GM12878 (cell line): ENCODE results near the gene ADAMTS2. TPM values are rescaled to one million over a fixed set of nuclear protein-coding genes. Genes with fewer than 3 reads are reported as not detected.

ENCODE experiments used
- ATAC-seq: fragments of 200-7000 bp; cut with Tn5 transposase; 3 replicates; pipeline ENCODE4 v1.9.1; 2020; ENCODE audit warnings: mild to moderate bottlenecking, moderate library complexity
- BruUV-seq: library from RNA; stranded (reverse); fragments of 400-500 nt; replicated peaks from 2 replicates; lab custom pipeline; 2021; lab: Mats Ljungman, UMichigan
- CTCF ChIA-PET: fragments of 300-600 bp; sonication (Branson Sonifier 250); formaldehyde crosslinking; extraction: SDS; loops from one replicate; lab custom pipeline; 2021; ENCODE audit warnings: inconsistent platforms; lab: Yijun Ruan, JAX
- POLR2A ChIA-PET: fragments of 350-600 bp; formaldehyde crosslinking; extraction: SDS; loops from one replicate; lab custom pipeline; 2021; ENCODE audit warnings: inconsistent platforms; lab: Charles Lee
- RAD21 ChIA-PET: fragments of 300-600 bp; sonication (Branson Sonifier 250); formaldehyde crosslinking; loops from one replicate; lab custom pipeline; 2023; ENCODE audit warnings: antibody characterized with exemption; ENCODE audit not compliant: unreplicated experiment; lab: Charles Lee
- SMC1A ChIA-PET: fragments of 300-600 bp; sonication (Branson Sonifier 250); formaldehyde crosslinking; loops from one replicate; lab custom pipeline; 2023; ENCODE audit not compliant: unreplicated experiment, uncharacterized antibody; lab: Charles Lee
- DNase-seq: peaks from one replicate; pipeline ENCODE4 v3.0.0-alpha.2; 2011; ENCODE audit warnings: low read depth, low spot score
- FAIRE-seq: peaks from 3 replicates; lab custom pipeline; 2011; peaks lifted over from hg19 to GRCh38; lab: Jason Lieb, UNC
- H2AFZ ChIP-seq: 2 replicates; pipeline ENCODE4 v1.6.0; 2011; ENCODE audit warnings: low read depth, low read length, control low read depth; ENCODE audit not compliant: control insufficient read depth
- H3K27ac ChIP-seq: 2 replicates; pipeline ENCODE4 v1.5.1; 2011; ENCODE audit warnings: control low read depth; ENCODE audit not compliant: control insufficient read depth, insufficient read depth
- H3K27me3 ChIP-seq, 2 experiments: replicated peaks in 1 of 2; 2 replicates each; pipeline versions ENCODE4 v1.6.0 to v1.6.1; 2011; ENCODE audit warnings: low read length in 1 of 2; ENCODE audit not compliant: control insufficient read depth in 2 of 2, insufficient read depth in 2 of 2
- H3K36me3 ChIP-seq, 2 experiments: 2 replicates each; pipeline ENCODE4 v1.5.1; 2011; ENCODE audit warnings: low read length in 1 of 2; ENCODE audit not compliant: control insufficient read depth in 2 of 2, insufficient read depth in 2 of 2
- H3K4me1 ChIP-seq: 2 replicates; pipeline ENCODE4 v1.6.1; 2011; ENCODE audit warnings: mild to moderate bottlenecking, low read length, moderate library complexity, mixed read lengths; ENCODE audit not compliant: control insufficient read depth, insufficient read depth
- H3K4me2 ChIP-seq: 2 replicates; pipeline ENCODE4 v1.6.0; 2011; ENCODE audit warnings: control low read depth; ENCODE audit not compliant: control insufficient read depth, insufficient read depth
- H3K4me3 ChIP-seq: fragments of 200-600 bp; sonication (generic); 2 replicates; pipeline ENCODE4 v1.5.1; 2016
- H3K79me2 ChIP-seq: 2 replicates; pipeline ENCODE4 v1.6.0; 2011; ENCODE audit warnings: low read length; ENCODE audit not compliant: control insufficient read depth, insufficient read depth
- H3K9ac ChIP-seq: 2 replicates; pipeline ENCODE4 v1.8.0; 2011; ENCODE audit warnings: low read length, control low read depth, mixed read lengths; ENCODE audit not compliant: control insufficient read depth, insufficient read depth
- H3K9me3 ChIP-seq: replicated peaks from 3 replicates; pipeline ENCODE4 v1.5.1; 2011; ENCODE audit warnings: mild to moderate bottlenecking, low read length; ENCODE audit not compliant: control insufficient read depth, insufficient read depth
- H4K20me1 ChIP-seq: 2 replicates; pipeline ENCODE4 v1.6.0; 2011; ENCODE audit not compliant: control insufficient read depth, insufficient read depth
- ATF3 ChIP-seq: IDR thresholded peaks from 2 replicates; pipeline ENCODE4 v1.6.1; 2011; ENCODE audit warnings: low read depth, mild to moderate bottlenecking, low read length, moderate library complexity, borderline replicate concordance; ENCODE audit errors: extremely low read depth
- ATF7 ChIP-seq: fragments of 450-650 bp; IDR thresholded peaks from 2 replicates; pipeline ENCODE4 v1.6.1; 2016; ENCODE audit warnings: low read depth, mild to moderate bottlenecking
- BRCA1 ChIP-seq: IDR thresholded peaks from 2 replicates; pipeline ENCODE4 v1.6.1; 2011; ENCODE audit warnings: low read depth, low read length, improper control_type of control experiment
- CREB1 ChIP-seq: IDR thresholded peaks from 2 replicates; pipeline ENCODE4 v1.6.1; 2012; ENCODE audit warnings: low read depth, mild to moderate bottlenecking, inconsistent platforms
- DPF2 ChIP-seq: fragments of 450-650 bp; IDR thresholded peaks from 2 replicates; pipeline ENCODE4 v1.6.1; 2017; ENCODE audit warnings: mild to moderate bottlenecking
- FOS ChIP-seq: IDR thresholded peaks from 3 replicates; pipeline ENCODE4 v1.6.1; 2011; ENCODE audit warnings: borderline replicate concordance; ENCODE audit not compliant: insufficient read length; ENCODE audit errors: extremely low read depth
- HDGF ChIP-seq: fragments of 450-650 bp; IDR thresholded peaks from 2 replicates; pipeline ENCODE4 v1.6.1; 2016; ENCODE audit warnings: antibody characterized with exemption
- HSF1 ChIP-seq: fragments of 150-350 bp; IDR thresholded peaks from 2 replicates; pipeline ENCODE4 v1.6.1; 2014; ENCODE audit warnings: mild to moderate bottlenecking, low read depth, low read length
- IRF3 ChIP-seq: fragments of 450-650 bp; IDR thresholded peaks from 2 replicates; pipeline ENCODE4 v1.6.1; 2014; ENCODE audit warnings: mild to moderate bottlenecking
- NBN ChIP-seq: fragments of 450-650 bp; IDR thresholded peaks from 2 replicates; pipeline ENCODE4 v1.6.1; 2016
- POLR2AphosphoS2 ChIP-seq: IDR thresholded peaks from 2 replicates; pipeline ENCODE4 v1.6.1; 2011; ENCODE audit warnings: low read depth, mild to moderate bottlenecking, low read length, improper control_type of control experiment, moderate library complexity
- TAF1 ChIP-seq: IDR thresholded peaks from 2 replicates; pipeline ENCODE4 v1.6.1; 2011; ENCODE audit warnings: mild to moderate bottlenecking, low read depth, low read length, borderline replicate concordance
- ZNF207 ChIP-seq: fragments of 450-650 bp; IDR thresholded peaks from 2 replicates; pipeline ENCODE4 v1.6.1; 2014; ENCODE audit warnings: antibody characterized with exemption, mild to moderate bottlenecking, borderline replicate concordance
- WGBS: methylation state at CpG from one replicate; pipeline ENCODE4 v1.1.6; 2016; ENCODE audit warnings: low lambda C conversion rate; ENCODE audit not compliant: insufficient replicate concordance, insufficient coverage; ENCODE audit errors: missing lambda C conversion rate; 5-methylcytosine and 5-hydroxymethylcytosine counted together
- in situ Hi-C: fragments of 300-500 bp; cut with MboI; formaldehyde crosslinking; loops from 9 replicates; pipeline ENCODE4 v1.14.3; 2018; ENCODE audit warnings: mixed read lengths
- intact Hi-C: fragments of 100-400 bp; cut with micrococcal nuclease; formaldehyde crosslinking; loops from one replicate; pipeline ENCODE4 v1.14.2; 2022; ENCODE audit not compliant: unreplicated experiment
- polyA plus RNA-seq, 11 experiments: library from polyadenylated mRNA; depleted of rRNA in 4 of 11; unstranded in 6 of 11; stranded (reverse) in 5 of 11; fragments of >200 nt; fragmentation: Nextera tagmentation in 4 of 11; fragmentation: Illumina TruSeq in 1 of 11; extraction: Ambion mirVana in 4 of 11; extraction: Trizol in 1 of 11; gene quantifications; 1 replicate in 1 of 11; 2 replicates in 10 of 11; pipeline versions ENCODE4 v1.2.1 to v1.2.3, GENCODE V29; 2011 to 2016; ENCODE audit warnings: inconsistent platforms in 2 of 11, missing spikeins in 2 of 11, low read depth in 1 of 11
- total RNA-seq, 4 experiments: library from RNA; depleted of rRNA in 3 of 4; stranded (reverse); fragments of >200 nt in 3 of 4; fragmentation: Illumina TruSeq in 1 of 4; extraction: Trizol in 1 of 4; gene quantifications; 2 replicates each; pipeline versions ENCODE4 v1.2.1 to v1.2.3, GENCODE V29; 2013 to 2021

ADAMTS2 gene
- total and polyA plus RNA-seq, 10 of the 15 experiments (the other 5 are each of a cell fraction or from before 2014, with no cell fraction given): 0.03 to 0.05 TPM; not detected in 8

GRCh38 chr5:179332741-179333290, 12.4 kb downstream of the ADAMTS2 start:
- no TSS peak for BruUV-seq
- Histone ChIP-seq H3K79me2 (no peaks in the 10 kb centered on the region), H3K4me3 (no peak overlapping the region), H3K4me2 (no peak overlapping the region), H3K27me3 (no peaks in the 10 kb centered on the region), H4K20me1 (no peaks in the 10 kb centered on the region), H3K9ac (no peak overlapping the region), H3K36me3 (no peaks in the 10 kb centered on the region), H3K9me3 (no peaks in the 10 kb centered on the region), H2AFZ (no peak overlapping the region), H3K27ac (no peak overlapping the region), H3K4me1 (no peaks in the 10 kb centered on the region)
- SMC1A ChIA-PET: no interaction called here
- ATAC-seq (no peak), FAIRE-seq (no peak), DNase-seq (no peak)
- TF ChIP-seq TAF1: no peak
- TF ChIP-seq IRF3: no peak
- TF ChIP-seq DPF2: no peak
- no peak for TF ChIP-seq ZNF207
- no peak for TF ChIP-seq CREB1
- no peak for TF ChIP-seq HSF1
- TF ChIP-seq FOS: no peak
- no peak for TF ChIP-seq NBN
- TF ChIP-seq ATF7: no peak
- TF ChIP-seq BRCA1: no peak
- TF ChIP-seq POLR2AphosphoS2: no peak
- TF ChIP-seq ATF3: no peak
- TF ChIP-seq HDGF: no peak
- in situ Hi-C loops: no loop called here
- CTCF ChIA-PET: no interaction called here
- 67% methylated on average over 13 of the region's 13 CpGs for WGBS
- POLR2A ChIA-PET: no interaction called here
- RAD21 ChIA-PET: no interaction called here
- intact Hi-C loops: no loop called here
